Thyroid gland (tissue), 4 donors: ENCODE measurements around the gene ASGR1.

Source experiments
- POLR2A ChIP-seq, 2 donors: fragments of 450-650 bp; IDR thresholded peaks; one replicate each; pipeline ENCODE4 v1.6.1; 2017; ENCODE audit warnings: antibody characterized with exemption in 2 of 2, mild to moderate bottlenecking in 2 of 2, moderate library complexity in 1 of 2
- TF ChIP-seq, protein P1 (sequence below), 6 experiments: fragments of 200-600 bp in 3 of 6; fragments of 450-650 bp in 3 of 6; sonication (generic) in 3 of 6; IDR thresholded peaks; one replicate each; pipeline ENCODE4 v1.5.1; 2016 to 2019; ENCODE audit warnings: antibody characterized with exemption in 6 of 6, mild to moderate bottlenecking in 2 of 6, inconsistent platforms in 1 of 6, moderate library complexity in 1 of 6

DNA sequence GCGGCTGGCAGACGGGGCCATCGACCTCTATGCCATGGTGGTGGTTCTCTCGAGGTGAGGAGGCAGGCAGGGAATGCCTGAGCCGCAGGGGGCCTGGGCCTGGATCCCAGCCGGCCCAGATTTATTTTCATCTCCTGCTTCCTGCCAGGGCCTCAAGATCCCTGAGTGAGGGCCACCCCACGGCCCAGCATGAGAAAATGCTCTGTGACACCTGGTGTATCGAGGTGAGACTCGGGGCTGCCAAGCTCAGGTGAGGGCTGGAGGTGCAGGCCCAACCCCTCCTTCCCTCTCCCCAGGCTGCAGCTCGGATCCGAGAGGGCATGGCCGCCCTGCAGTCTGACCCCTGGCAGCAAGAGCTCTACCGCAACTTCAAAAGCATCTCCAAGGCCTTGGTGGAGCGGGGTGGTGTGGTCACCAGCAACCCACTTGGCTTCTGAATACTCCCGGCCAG lies 45.5 kb upstream of the ASGR1 start:
- TF ChIP-seq, protein P1, sequence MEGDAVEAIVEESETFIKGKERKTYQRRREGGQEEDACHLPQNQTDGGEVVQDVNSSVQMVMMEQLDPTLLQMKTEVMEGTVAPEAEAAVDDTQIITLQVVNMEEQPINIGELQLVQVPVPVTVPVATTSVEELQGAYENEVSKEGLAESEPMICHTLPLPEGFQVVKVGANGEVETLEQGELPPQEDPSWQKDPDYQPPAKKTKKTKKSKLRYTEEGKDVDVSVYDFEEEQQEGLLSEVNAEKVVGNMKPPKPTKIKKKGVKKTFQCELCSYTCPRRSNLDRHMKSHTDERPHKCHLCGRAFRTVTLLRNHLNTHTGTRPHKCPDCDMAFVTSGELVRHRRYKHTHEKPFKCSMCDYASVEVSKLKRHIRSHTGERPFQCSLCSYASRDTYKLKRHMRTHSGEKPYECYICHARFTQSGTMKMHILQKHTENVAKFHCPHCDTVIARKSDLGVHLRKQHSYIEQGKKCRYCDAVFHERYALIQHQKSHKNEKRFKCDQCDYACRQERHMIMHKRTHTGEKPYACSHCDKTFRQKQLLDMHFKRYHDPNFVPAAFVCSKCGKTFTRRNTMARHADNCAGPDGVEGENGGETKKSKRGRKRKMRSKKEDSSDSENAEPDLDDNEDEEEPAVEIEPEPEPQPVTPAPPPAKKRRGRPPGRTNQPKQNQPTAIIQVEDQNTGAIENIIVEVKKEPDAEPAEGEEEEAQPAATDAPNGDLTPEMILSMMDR (IDR thresholded peaks at IDR 0.05) = no peak
- no peak for TF ChIP-seq POLR2A (IDR thresholded peaks at IDR 0.05)
